ENCODE data around the gene KHDC1.

The KHDC1 gene

DNA sequence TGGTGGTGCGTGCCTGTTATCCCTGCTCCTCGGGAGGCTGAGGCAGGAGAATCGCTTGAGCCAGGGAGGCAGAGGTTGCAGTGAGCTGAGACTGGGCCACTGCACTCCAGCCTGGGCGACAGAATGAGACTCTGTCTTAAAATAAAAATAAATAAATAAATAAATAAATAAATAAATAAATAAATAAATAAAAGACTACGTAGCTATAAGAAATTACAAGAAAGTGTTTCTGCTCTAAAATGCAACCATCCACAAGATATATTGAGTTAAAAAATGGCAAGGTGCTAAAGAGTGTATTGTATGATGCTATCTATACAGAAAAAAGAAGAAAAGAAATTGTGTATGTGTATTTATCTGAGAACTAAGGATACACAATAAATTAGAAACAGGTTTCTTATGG is 8.7 kb downstream of the KHDC1 start (continued):
- TF ChIP-seq ZFP37 (tag by site-specific recombination; IDR thresholded peaks at IDR 0.05): peak; percentile 70; the same call in 1 of the 2 replicates

DNA sequence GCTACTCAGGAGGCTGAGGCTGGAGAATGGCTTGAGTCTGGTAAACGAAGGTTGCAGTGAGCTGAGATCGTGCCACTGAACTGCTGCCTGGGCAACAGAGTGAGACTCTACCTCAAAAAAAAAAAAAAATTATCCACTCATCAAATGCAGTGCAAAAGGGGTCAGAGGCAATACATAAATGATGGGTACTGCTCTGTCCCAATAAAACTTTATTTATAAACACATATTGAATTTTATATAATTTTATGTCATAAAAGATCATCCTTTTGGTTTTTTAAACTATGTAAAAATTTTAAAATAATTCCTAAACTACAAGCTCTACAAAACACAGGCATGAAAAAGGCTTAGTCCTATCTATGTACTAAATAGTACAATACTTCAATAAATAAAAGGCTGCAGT is 10.3 kb downstream of the KHDC1 start:
- Histone ChIP-seq H3K9me3 (ENCODE audit: control insufficient read depth, insufficient read depth, low read depth, low read length) (no peaks in the 10 kb centered on the region), H3K4me3 (ENCODE audit: low read depth, low read length) (no peak overlapping the region), H3K27ac (ENCODE audit: extremely low read depth, low read depth, low read length) (no peak overlapping the region), H3K4me1 (ENCODE audit: control insufficient read depth, insufficient read depth, low read length) (no peaks in the 10 kb centered on the region), H3K36me3 (ENCODE audit: control insufficient read depth in 2 of 2, insufficient read depth in 1 of 2, low read length in 2 of 2) (no peaks in the 10 kb centered on the region; a peak in 1 of 3 replicates)
- POLR2A ChIA-PET: no interaction called here
- CTCF ChIA-PET: interaction anchor here (0.7 kb wide), 1 partner anchor 15 kb away, joined by 3 read pairs; no protein-coding TSS in a partner anchor
- TF ChIP-seq ZNF777 (tag by site-specific recombination; IDR thresholded peaks at IDR 0.05; ENCODE audit: borderline replicate concordance): no peak
- TF ChIP-seq, protein P1, sequence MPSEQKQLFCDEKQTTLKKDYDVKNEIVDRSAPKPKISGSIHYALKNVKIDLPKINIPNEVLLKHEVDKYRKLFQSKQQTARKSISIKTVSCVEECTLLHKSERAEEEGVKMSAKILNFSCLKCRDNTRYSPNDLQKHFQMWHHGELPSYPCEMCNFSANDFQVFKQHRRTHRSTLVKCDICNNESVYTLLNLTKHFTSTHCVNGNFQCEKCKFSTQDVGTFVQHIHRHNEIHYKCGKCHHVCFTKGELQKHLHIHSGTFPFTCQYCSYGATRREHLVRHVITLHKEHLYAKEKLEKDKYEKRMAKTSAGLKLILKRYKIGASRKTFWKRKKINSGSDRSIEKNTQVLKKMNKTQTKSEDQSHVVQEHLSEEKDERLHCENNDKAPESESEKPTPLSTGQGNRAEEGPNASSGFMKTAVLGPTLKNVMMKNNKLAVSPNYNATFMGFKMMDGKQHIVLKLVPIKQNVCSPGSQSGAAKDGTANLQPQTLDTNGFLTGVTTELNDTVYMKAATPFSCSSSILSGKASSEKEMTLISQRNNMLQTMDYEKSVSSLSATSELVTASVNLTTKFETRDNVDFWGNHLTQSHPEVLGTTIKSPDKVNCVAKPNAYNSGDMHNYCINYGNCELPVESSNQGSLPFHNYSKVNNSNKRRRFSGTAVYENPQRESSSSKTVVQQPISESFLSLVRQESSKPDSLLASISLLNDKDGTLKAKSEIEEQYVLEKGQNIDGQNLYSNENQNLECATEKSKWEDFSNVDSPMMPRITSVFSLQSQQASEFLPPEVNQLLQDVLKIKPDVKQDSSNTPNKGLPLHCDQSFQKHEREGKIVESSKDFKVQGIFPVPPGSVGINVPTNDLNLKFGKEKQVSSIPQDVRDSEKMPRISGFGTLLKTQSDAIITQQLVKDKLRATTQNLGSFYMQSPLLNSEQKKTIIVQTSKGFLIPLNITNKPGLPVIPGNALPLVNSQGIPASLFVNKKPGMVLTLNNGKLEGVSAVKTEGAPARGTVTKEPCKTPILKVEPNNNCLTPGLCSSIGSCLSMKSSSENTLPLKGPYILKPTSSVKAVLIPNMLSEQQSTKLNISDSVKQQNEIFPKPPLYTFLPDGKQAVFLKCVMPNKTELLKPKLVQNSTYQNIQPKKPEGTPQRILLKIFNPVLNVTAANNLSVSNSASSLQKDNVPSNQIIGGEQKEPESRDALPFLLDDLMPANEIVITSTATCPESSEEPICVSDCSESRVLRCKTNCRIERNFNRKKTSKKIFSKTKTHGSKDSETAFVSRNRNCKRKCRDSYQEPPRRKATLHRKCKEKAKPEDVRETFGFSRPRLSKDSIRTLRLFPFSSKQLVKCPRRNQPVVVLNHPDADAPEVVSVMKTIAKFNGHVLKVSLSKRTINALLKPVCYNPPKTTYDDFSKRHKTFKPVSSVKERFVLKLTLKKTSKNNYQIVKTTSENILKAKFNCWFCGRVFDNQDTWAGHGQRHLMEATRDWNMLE (tag by site-specific recombination; conservative IDR thresholded peaks at IDR 0.05; ENCODE audit: low read depth): no peak
- TF ChIP-seq ZNF24 (tag by site-specific recombination; IDR thresholded peaks at IDR 0.05): no peak

DNA sequence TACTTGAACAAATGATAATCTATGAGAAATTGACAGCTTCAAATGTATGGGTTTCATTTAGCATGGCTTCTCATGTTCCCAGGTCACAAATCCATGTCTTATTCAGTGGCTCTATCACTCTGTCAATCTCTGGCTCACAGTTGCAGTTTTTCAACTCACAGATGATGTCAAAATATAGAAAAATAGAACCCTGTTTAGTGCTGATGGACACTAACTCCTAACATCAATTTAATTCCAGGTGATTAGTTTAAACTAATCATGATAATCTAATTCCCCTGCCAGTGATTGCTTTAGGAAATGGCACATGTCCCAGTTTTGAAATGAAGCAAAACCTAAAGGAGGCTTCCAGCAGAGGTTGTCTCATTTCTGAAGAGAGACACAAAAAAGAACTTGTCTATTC is 13.0 kb downstream of the KHDC1 start:
- CTCF ChIA-PET: interaction anchor here (0.6 kb wide), 1 partner anchor 75 kb away, joined by 3 read pairs; no protein-coding TSS in a partner anchor
- Histone ChIP-seq H3K27ac (ENCODE audit: extremely low read depth, low read depth, low read length) (no peak overlapping the region), H3K4me1 (ENCODE audit: control insufficient read depth, insufficient read depth, low read length) (no peaks in the 10 kb centered on the region), H3K4me3 (ENCODE audit: low read depth, low read length) (no peak overlapping the region), H3K36me3 (ENCODE audit: control insufficient read depth in 2 of 2, insufficient read depth in 1 of 2, low read length in 2 of 2) (no peaks in the 10 kb centered on the region; a peak in 1 of 3 replicates), H3K9me3 (ENCODE audit: control insufficient read depth, insufficient read depth, low read depth, low read length) (no peaks in the 10 kb centered on the region)
- POLR2A ChIA-PET: no interaction called here
- TF ChIP-seq GFI1B (tag by site-specific recombination; IDR thresholded peaks at IDR 0.05): no peak
- TF ChIP-seq ZFP3 (tag by site-specific recombination; IDR thresholded peaks at IDR 0.05; ENCODE audit: low read depth): no peak
- TF ChIP-seq ZNF707 (tag by site-specific recombination; IDR thresholded peaks at IDR 0.05): no peak
- TF ChIP-seq ZNF19 (tag by site-specific recombination; IDR thresholded peaks at IDR 0.05; ENCODE audit: low read depth): no peak
- no peak for TF ChIP-seq ZNF837 (tag by site-specific recombination; IDR thresholded peaks at IDR 0.05)
- no peak for TF ChIP-seq ZNF776 (tag by site-specific recombination; IDR thresholded peaks at IDR 0.05; ENCODE audit: borderline replicate concordance)

DNA sequence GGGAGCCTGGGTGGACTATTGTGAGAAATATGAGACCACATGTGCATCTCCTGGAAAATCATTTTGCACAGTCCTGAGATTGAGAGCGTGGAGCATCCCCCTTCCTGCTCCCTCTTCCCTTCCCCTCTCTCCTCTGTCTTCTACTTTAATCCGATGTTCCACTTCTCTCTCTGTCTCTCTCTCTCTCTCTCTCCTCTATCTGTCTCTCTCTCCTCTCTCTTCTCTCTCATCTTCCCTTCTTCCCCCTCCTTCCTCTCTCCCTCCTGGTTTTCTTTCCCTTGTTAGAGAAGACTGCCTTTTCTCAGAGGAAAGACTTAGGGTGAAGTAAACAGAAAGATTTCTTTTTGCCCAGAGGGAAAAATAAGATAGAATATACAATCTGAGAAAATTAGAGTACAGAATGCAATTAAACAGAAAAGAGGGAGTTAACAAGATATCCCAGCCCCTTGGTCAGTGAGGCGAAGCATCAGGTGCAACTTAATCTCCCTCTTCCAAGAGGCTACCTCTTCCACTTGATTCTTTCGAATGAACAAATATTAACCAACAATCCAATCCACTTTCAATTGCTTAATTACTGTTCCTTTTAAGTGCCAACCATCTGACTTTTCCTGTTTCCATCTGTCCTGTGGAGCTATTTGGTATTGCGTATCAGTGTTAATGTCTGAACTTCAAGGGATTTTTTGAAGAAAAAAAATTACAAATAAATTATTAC is 14.6 kb downstream of the KHDC1 start:
- Histone ChIP-seq H3K36me3 (ENCODE audit: control insufficient read depth in 2 of 2, insufficient read depth in 1 of 2, low read length in 2 of 2) (no peaks in the 10 kb centered on the region), H3K4me1 (ENCODE audit: control insufficient read depth, insufficient read depth, low read length) (no peaks in the 10 kb centered on the region), H3K4me3 (ENCODE audit: low read depth, low read length) (no peak overlapping the region), H3K9me3 (ENCODE audit: control insufficient read depth, insufficient read depth, low read depth, low read length) (no peaks in the 10 kb centered on the region), H3K27ac (ENCODE audit: extremely low read depth, low read depth, low read length) (no peak overlapping the region)
- ChIA-PET CTCF (interaction anchor here (0.6 to 0.7 kb wide), 2 partner anchors 109 to 632 kb away, joined by 3 to 6 read pairs; no protein-coding TSS in a partner anchor), POLR2A (interaction anchor here (0.7 kb wide), 1 partner anchor 516 kb away, joined by 3 read pairs; no protein-coding TSS in a partner anchor)
- TF ChIP-seq ZNF585B (tag by site-specific recombination; IDR thresholded peaks at IDR 0.05) (no peak), ZNF169 (tag by site-specific recombination; IDR thresholded peaks at IDR 0.05) (no peak), ZNF596 (tag by site-specific recombination; IDR thresholded peaks at IDR 0.05) (peak; percentile 90), ZNF394 (tag by site-specific recombination; IDR thresholded peaks at IDR 0.05; ENCODE audit: borderline replicate concordance) (no peak), ZBTB20 (tag by site-specific recombination; IDR thresholded peaks at IDR 0.05) (no peak), ZNF830 (tag by site-specific recombination; IDR thresholded peaks at IDR 0.05; ENCODE audit: low read depth) (no peak), SCRT2 (tag by site-specific recombination; IDR thresholded peaks at IDR 0.05) (peak; percentile 57), TCF7L2 (IDR thresholded peaks at IDR 0.05; ENCODE audit: borderline replicate concordance, low read depth, low read length) (no peak), ZNF366 (tag by site-specific recombination; conservative IDR thresholded peaks at IDR 0.05) (peak; percentile 62), KLF7 (tag by site-specific recombination; IDR thresholded peaks at IDR 0.05; ENCODE audit: borderline replicate concordance) (no peak)
- TF ChIP-seq, protein P2, sequence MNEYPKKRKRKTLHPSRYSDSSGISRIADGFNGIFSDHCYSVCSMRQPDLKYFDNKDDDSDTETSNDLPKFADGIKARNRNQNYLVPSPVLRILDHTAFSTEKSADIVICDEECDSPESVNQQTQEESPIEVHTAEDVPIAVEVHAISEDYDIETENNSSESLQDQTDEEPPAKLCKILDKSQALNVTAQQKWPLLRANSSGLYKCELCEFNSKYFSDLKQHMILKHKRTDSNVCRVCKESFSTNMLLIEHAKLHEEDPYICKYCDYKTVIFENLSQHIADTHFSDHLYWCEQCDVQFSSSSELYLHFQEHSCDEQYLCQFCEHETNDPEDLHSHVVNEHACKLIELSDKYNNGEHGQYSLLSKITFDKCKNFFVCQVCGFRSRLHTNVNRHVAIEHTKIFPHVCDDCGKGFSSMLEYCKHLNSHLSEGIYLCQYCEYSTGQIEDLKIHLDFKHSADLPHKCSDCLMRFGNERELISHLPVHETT (tag by site-specific recombination; IDR thresholded peaks at IDR 0.05): no peak
- TF ChIP-seq, protein P3, sequence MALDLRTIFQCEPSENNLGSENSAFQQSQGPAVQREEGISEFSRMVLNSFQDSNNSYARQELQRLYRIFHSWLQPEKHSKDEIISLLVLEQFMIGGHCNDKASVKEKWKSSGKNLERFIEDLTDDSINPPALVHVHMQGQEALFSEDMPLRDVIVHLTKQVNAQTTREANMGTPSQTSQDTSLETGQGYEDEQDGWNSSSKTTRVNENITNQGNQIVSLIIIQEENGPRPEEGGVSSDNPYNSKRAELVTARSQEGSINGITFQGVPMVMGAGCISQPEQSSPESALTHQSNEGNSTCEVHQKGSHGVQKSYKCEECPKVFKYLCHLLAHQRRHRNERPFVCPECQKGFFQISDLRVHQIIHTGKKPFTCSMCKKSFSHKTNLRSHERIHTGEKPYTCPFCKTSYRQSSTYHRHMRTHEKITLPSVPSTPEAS (tag by site-specific recombination; IDR thresholded peaks at IDR 0.05): no peak

Data from HEK293 (cell line).